Lung (tissue), 12 donors: ENCODE measurements around the gene AKAP13. TPM values are rescaled to one million over a fixed set of nuclear protein-coding genes. Genes with fewer than 3 reads are reported as not detected.

Source experiments
- ATAC-seq: fragments of 200-7000 bp; cut with Tn5 transposase; one replicate; pipeline ENCODE4 v1.9.1; 2020; ENCODE audit warnings: moderate number of reproducible peaks; ENCODE audit not compliant: insufficient read depth, low FRiP score
- DNase-seq, 3 donors: peaks; one replicate each; pipeline ENCODE4 v3.0.0-alpha.2; 2013 to 2017
- H3K27ac ChIP-seq, 2 donors: one replicate each; pipeline ENCODE4 v1.5.1; 2013; ENCODE audit warnings: mild to moderate bottlenecking in 2 of 2, moderate library complexity in 2 of 2, control low read depth in 1 of 2, inconsistent platforms in 1 of 2, low read depth in 1 of 2, low read length in 1 of 2
- H3K27me3 ChIP-seq, 3 donors: one replicate each; pipeline ENCODE4 v1.5.1; 2013; ENCODE audit warnings: low read length in 2 of 3; ENCODE audit not compliant: control insufficient read depth in 3 of 3, insufficient read depth in 3 of 3
- H3K36me3 ChIP-seq, 4 donors: one replicate each; pipeline ENCODE4 v1.5.1; 2013; ENCODE audit warnings: low read length in 4 of 4, mild to moderate bottlenecking in 1 of 4, moderate library complexity in 1 of 4; ENCODE audit not compliant: control insufficient read depth in 4 of 4, insufficient read depth in 4 of 4
- H3K4me1 ChIP-seq, 5 donors: one replicate each; pipeline ENCODE4 v1.5.1; 2013; ENCODE audit warnings: low read length in 5 of 5, mild to moderate bottlenecking in 2 of 5, moderate library complexity in 1 of 5; ENCODE audit not compliant: control insufficient read depth in 5 of 5, insufficient read depth in 5 of 5
- H3K4me3 ChIP-seq: one replicate; pipeline ENCODE4 v1.5.1; 2013; ENCODE audit warnings: mild to moderate bottlenecking, control low read depth, moderate library complexity
- H3K9ac ChIP-seq, 2 donors: one replicate each; pipeline ENCODE4 v1.5.1; 2013; ENCODE audit warnings: low read length in 2 of 2, control low read depth in 1 of 2; ENCODE audit not compliant: insufficient read depth in 1 of 2
- H3K9me3 ChIP-seq, 4 donors: one replicate each; pipeline ENCODE4 v1.5.1; 2013; ENCODE audit warnings: low read length in 3 of 4, mild to moderate bottlenecking in 1 of 4, moderate library complexity in 1 of 4; ENCODE audit not compliant: control insufficient read depth in 4 of 4, insufficient read depth in 3 of 4
- WGBS, 2 donors: extraction: QIAGEN DNeasy Blood & Tissue Kit; methylation state at CpG; one replicate each; pipeline ENCODE4 v1.1.7; 2013; 5-methylcytosine and 5-hydroxymethylcytosine counted together
- polyA plus RNA-seq, 2 donors: library from polyadenylated mRNA; stranded (reverse); fragments of 200-250 nt; gene quantifications; one replicate each; pipeline ENCODE4 v1.2.1, GENCODE V29; 2013
- total RNA-seq, 2 donors: library from RNA; depleted of rRNA in 1 of 2; stranded (reverse); fragments of >200 nt in 1 of 2; gene quantifications; one replicate each; pipeline ENCODE4 v1.2.1, GENCODE V29; 2014 to 2021
- TF ChIP-seq, protein P1 (sequence below): IDR thresholded peaks from 2 replicates; pipeline ENCODE4 v1.5.1; 2012; ENCODE audit warnings: mild to moderate bottlenecking; ENCODE audit errors: control extremely low read depth, extremely low read depth
- donor health status: control.
- donor health status: control.
- donor health status: Bipolar disorder and iron deficiency.
- donor health status: healthy.
- donor health status: DM: yes; HTN: yes; CAD: no.

AKAP13 gene
- total and polyA plus RNA-seq, 4 donors: 102 to 1,115 (median 259) TPM

DNA sequence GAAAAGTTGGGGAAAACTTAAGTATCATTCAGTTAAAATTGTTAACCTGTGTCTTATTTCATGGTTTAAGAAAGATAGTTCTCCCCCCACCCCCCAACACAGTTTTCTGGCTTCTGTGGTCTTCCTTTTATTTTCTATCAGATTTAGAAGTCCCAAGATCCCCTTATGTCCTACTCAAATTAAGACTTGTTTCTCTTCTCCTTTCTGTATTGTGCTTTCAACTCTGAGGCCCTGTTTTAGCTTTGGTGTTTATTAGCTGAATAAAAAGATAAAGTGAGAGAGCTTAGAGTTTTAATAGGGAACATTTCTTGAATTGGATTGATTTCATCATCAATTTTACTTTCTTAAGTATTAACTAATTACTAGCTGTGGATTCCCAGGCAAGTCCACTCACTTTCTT lies 62.6 kb downstream of the AKAP13 start:
- H3K9me3 ChIP-seq: peaks cover 0 to 3% (median 0%) of the 10 kb centered on the region in 4 donors
- no peak overlapping the region for H3K4me3 ChIP-seq
- H3K4me1 ChIP-seq: peaks cover 0 to 31% (median 14%) of the 10 kb centered on the region in 5 donors
- no peaks in the 10 kb centered on the region for H3K27me3 ChIP-seq
- ATAC-seq: no peak
- no peaks in the 10 kb centered on the region for H3K36me3 ChIP-seq
- H3K9ac ChIP-seq: no peak overlapping the region
- H3K27ac ChIP-seq: peak overlapping the region in 1 of 2 donors; percentile 60
- TF ChIP-seq, protein P1, sequence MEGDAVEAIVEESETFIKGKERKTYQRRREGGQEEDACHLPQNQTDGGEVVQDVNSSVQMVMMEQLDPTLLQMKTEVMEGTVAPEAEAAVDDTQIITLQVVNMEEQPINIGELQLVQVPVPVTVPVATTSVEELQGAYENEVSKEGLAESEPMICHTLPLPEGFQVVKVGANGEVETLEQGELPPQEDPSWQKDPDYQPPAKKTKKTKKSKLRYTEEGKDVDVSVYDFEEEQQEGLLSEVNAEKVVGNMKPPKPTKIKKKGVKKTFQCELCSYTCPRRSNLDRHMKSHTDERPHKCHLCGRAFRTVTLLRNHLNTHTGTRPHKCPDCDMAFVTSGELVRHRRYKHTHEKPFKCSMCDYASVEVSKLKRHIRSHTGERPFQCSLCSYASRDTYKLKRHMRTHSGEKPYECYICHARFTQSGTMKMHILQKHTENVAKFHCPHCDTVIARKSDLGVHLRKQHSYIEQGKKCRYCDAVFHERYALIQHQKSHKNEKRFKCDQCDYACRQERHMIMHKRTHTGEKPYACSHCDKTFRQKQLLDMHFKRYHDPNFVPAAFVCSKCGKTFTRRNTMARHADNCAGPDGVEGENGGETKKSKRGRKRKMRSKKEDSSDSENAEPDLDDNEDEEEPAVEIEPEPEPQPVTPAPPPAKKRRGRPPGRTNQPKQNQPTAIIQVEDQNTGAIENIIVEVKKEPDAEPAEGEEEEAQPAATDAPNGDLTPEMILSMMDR: no peak
- no peak for DNase-seq

DNA sequence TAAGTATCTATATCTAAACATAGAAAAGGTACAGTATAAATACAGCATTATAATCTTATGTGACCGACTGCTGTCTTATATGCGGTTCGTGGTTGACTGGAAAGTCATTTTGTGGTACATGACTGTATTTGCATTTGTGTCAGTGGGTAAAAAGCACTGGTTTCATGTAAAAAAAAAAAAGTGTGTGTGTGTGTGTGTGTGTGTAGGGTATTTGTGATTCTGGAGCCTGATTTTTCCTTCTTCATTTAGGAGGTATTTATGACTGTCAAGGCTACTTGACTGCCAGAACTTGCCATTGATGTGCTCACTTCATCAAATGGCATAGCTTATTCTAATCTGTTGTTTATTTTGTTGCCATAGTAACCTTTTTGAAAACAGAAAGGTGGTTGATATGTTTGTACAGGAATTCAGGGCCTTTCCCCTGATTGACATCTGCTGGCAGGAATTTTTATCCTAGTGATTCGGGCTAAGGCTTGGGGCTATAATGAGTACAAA lies 63.2 kb downstream of the AKAP13 start:
- Histone ChIP-seq H3K27me3 (no peaks in the 10 kb centered on the region), H3K9ac (no peak overlapping the region), H3K4me1 (peaks cover 0 to 31% (median 14%) of the 10 kb centered on the region in 5 donors), H3K36me3 (no peaks in the 10 kb centered on the region), H3K4me3 (no peak overlapping the region), H3K27ac (no peak overlapping the region), H3K9me3 (peaks cover 0 to 4% (median 0%) of the 10 kb centered on the region in 4 donors)
- TF ChIP-seq, protein P1: no peak
- ATAC-seq: no peak
- 55 to 65% methylated on average over 4 of the region's 4 CpGs for WGBS, 2 donors
- DNase-seq: peak; percentile 28 to 76 (median 72)

DNA sequence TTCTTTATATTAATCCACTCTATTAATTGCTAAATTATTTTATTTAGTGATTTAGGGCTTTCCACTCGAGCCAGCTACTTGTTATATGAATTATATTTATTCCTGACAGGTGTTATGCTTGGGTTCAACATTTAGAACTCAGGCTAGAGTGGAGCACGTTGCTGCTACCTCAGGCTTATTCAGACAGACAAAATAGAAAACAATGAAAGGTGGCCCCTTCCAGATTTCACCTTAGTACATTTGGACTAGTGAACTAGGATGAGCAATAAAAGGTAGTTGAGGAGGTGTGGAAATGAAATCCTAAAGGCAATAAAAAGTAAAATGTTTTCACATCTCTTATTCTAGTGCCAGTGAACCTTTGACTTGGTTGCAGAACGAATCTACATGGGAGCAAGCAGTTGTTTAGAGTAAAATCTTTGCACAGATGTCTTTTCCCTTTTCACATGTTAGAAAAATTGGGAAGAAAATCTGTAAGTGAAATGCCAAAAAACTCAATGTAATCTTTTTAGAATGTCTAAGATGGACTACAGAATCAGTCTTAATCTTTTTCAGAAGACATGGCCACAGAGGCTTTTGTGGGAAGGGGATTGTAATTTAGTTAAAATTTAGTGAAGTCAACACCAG lies 63.8 kb downstream of the AKAP13 start:
- no peak overlapping the region for H3K4me3 ChIP-seq
- no peaks in the 10 kb centered on the region for H3K27me3 ChIP-seq
- peaks cover 0 to 31% (median 14%) of the 10 kb centered on the region in 5 donors for H3K4me1 ChIP-seq
- peak in 2 of 3 donors; percentile 53 to 56 for DNase-seq
- no peaks in the 10 kb centered on the region for H3K36me3 ChIP-seq
- H3K27ac ChIP-seq: peak overlapping the region in 1 of 2 donors; percentile 53
- H3K9me3 ChIP-seq: peaks cover 0 to 4% (median 0%) of the 10 kb centered on the region in 4 donors
- no peak for ATAC-seq
- H3K9ac ChIP-seq: no peak overlapping the region
- TF ChIP-seq, protein P1: no peak
- 34 to 63% methylated on average over 3 of the region's 3 CpGs for WGBS, 2 donors
